ENCODE measurements around the gene ANKRD13C. TPM values are rescaled to one million over a fixed set of nuclear protein-coding genes. Genes with fewer than 3 reads are reported as not detected.

ANKRD13C gene
- total RNA-seq, 1 donor from 2014 or later: 23.8 TPM

DNA sequence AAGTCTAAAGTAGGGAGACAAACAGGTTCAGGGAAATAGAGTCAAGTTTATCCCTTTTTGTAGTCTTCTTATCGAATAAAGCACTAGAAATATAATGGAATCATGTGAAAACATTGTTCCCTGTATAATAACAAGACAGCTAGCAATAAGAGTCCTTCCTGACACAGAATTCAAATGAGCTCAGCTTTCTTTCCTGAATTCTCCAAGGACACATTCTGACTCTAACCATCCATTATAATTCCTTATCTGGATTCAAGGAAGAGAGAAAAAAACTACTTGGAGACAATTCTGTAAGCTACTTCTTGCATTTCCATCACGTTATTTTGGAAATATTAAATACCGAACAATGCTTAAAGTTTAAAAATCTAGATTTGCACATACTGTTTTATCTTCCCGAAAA is 58.8 kb downstream of the ANKRD13C start:
- no peak for DNase-seq (ENCODE audit: low spot score)

DNA sequence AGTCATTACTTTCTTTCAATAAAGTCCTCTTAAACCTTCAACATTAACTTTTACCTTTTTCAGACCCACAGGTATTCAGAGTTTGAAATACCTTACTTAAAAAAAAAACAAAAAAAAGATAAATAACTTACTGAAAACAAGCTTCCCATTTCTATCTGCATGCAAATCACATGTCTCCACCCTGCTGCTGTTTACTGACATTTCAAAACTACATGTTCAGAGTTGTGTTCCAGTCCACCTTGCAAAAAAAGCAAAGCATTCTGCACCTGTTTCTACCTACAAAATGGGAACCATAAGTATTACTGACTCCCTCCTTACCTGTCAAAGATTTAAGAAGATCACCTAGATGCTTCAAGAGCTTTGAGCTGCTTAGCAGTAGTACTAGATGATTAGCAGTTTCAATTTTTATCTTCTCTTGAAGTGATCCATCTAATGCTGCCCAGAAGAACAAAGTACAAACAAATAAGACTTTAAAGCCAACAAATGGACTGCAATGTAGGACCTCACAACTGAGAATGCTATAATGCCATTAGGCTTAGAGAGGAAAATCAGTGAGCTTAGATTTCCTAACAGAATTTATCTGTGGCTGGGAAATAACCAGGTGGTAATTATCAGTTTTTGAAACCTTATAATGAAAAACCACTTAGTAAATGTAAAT is 61.2 kb downstream of the ANKRD13C start:
- no peak for DNase-seq (ENCODE audit: low spot score)

DNA sequence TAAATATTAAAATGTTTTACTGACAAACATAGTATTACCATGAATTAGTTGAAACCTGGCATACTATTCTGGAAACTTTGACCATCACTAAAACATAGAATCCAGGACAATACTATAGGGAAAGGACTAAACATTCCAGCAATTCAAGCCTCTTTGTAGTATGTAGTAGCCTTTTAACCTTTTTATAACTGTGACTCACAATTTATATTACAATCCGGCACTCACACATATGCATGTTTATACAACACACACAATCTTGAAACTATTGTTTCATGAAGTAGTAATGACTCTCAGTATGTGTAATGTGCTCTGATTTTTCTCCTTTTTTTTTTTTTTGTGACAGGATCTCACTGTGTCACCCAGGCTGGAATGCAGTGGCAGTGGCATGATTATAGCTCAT is 64.3 kb downstream of the ANKRD13C start:
- no peak for DNase-seq (ENCODE audit: low spot score)

DNA sequence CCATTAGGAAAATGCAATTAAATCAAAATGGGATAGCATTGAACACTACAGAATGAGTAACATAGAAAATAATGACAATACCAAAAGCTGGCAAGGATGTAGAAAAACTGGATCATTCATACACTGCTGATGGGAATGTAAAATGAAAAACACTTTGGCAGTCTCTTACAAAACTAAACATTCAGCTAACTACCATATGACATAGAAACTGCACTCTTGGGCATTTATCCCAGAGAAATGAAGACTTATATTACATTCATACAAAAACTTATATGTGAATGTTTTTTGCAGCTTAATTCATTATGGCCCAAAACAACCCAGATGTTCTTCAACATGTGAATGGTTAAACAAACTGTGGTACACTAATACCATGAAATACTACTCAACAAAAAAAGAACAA is 66.4 kb downstream of the ANKRD13C start:
- DNase-seq (ENCODE audit: low spot score): no peak

DNA sequence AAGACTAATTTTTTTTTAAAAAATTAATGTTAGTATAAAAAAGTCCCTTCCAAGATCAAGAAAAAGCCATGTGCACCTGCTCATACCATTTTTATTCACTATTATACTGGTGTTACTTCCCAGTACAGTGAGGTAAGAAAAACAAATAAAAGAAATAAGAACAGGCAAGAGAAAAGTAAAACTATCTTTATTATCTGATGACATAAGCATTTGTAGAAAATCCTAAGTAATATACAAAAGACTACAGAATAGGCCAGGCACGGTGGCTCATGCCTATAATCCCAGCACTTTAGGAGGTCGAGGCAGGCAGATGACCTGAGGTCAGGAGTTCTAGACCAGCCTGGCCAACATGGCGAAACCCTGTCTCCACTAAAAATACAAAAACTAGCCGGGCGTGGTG is 68.1 kb downstream of the ANKRD13C start:
- DNase-seq (ENCODE audit: low spot score): no peak

DNA sequence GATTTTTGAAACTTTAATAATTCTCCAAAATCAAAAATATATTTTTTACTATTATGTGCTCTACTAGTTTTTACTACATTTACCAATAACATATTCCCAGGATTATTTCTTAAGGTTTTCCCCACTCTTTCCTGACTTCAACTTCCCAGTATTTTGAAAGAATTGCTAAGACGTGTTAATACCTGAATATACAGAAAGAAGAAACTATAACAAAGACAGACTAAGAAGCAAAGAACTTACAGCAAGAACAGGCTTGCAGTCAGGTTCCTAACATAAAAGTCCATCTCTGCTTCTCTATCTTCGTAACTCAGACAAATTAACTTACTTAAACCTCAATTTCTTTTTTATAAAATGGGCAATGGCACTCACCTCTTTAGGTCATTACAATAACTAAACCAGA is 70.2 kb downstream of the ANKRD13C start:
- DNase-seq (ENCODE audit: low spot score): no peak

DNA sequence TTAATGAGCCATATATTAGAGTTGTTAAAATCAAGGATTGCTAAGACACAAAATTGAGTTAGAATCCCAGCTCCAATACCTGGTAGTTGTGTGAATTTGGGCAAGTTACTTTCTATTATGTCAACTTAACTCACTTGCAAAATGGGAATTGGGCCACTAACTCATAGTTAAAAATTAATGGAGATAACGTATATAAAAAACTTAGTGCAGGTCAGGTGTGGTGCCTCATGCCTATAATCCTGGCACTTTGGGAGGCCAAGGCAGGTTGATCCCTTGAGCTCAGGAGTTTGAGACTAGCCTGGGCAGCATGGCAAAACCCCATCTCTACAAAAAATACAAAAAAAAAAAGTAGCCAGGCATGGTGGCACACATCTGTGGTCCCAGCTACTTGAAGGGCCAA is 75.8 kb downstream of the ANKRD13C start:
- no peak for DNase-seq (ENCODE audit: low spot score)

DNA sequence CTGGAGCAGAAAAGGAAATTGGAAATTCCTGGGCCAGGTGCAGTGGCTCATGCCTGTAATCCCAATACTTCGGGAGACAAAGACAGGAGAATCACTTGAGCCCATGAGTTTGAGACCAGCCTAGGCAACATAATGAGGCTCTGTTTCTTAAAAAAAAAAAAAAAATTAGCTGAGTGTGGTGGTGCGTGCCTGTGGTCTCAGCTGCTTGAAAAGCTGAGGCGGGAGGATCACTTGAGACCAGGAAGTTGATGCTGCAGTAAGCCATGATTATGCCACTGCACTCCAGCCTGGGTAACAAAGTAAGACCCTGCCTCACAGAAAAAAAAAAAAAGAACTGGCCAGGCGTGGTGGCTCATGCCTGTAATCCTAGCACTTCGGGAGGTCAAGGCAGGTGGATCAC is 76.6 kb downstream of the ANKRD13C start:
- DNase-seq (ENCODE audit: low spot score): no peak

DNA sequence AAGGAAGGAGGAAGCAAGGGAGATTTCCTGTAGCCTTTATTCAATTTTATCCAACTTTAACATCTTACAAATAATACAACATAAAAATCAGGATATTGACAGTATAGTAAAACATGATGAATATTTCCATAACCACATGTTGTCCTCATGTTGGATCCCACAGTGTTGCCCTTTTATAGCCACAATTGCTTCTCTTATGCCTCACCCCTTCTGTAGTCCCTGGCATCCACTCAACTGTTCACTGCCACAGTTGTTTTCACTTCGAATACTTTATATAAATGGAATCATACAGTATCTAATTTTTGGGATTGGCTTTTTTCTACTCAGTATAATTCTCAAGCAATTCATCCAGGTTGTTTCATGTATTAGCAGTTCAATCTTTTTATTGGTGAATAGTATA is 88.6 kb downstream of the ANKRD13C start:
- DNase-seq (ENCODE audit: low spot score): no peak

DNA sequence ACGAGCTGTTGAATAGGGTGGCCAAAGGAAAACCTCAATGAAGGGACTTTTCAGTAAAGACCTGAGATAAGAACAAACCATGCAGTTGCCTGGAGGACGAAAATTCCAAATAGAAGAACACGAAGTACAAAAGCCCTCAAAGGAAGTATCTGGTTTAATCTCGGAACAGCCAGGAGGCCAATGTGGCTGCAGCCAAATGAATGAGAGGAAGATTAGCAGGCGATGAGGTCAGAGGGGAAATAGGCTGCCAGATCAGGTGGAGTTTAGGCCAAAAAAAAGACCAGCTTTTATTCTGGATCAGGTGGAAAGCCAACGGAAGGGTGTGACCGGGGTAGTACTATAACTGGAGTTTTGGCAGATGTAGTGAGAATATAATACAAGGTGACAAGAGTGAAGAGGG is 89.7 kb downstream of the ANKRD13C start:
- DNase-seq (ENCODE audit: low spot score): no peak

DNA sequence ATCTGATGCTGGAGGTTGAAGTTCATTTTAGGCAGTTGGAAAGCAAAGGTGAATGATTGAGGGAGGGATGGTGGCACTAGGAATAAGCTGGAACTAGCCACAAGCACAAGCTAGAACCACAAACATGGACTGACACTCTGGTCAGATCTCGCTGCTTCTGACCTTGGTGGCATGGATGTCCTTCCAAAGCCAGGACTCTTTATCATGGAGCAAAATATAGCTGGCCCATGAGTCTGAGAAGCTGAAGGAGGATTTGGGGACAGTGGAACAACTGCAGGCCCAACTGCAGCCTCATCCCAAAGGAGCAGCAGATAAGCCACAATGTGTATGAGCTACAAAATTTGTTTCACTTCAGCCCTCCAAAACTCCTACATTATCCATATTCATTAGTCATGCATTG is 97.9 kb downstream of the ANKRD13C start:
- no peak for DNase-seq (ENCODE audit: low spot score)

DNA sequence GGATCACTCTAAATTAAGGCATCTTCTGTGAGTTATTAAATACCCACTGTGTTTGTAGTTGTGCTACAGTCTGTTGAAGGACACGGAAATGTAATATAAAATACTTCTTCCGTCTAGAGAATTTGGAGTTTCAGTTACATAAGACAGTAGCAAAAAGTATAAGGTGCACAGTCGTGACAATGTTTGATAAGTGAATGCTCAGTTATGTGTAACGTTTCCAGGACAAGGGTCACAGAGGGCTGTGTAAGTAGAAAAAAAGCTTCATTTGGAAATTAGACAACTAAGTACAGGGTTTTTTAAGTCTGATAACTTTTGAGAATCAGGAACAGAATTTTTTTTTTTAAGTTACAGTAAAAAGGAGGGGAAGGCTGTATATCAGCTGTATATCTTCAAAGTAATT is 105.8 kb downstream of the ANKRD13C start:
- DNase-seq (ENCODE audit: low spot score): no peak

DNA sequence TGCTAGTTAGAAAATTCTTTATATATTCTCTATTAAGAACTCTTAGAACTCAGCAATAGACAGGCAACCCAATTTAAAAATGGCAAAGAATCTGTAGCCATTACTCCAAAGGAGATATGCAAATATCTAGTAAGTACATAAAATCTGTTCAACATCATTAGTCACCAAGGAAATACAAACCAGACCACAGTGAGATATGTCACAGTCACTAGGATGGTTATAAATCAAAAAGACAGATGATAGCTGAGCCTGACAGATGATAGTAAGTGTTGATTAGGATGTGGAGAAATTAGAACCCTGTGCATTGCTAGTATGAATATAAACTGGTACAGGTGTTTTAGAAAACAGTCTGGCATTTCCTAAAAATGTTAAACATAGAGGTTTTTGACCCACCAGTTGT is 106.8 kb downstream of the ANKRD13C start:
- DNase-seq (ENCODE audit: low spot score): no peak

DNA sequence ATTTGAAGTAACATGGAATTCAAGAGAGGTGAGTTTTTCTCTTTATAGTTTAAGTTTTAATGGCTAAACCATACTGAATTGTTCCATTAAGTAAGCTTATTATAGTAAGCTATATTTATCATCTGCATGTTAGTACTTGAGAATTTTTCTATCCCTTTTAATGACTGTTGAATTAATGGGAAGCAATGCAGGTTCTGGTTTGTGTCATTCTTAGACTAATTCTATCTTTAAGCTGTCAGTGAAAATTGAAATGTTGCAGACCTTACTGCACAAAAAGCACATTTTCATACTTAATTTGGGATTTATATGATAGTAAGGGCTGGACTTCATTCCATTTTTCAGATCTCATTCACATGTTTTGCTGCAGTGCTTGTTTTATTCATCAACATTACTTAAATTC is 107.4 kb downstream of the ANKRD13C start:
- no peak for DNase-seq (ENCODE audit: low spot score)

DNA sequence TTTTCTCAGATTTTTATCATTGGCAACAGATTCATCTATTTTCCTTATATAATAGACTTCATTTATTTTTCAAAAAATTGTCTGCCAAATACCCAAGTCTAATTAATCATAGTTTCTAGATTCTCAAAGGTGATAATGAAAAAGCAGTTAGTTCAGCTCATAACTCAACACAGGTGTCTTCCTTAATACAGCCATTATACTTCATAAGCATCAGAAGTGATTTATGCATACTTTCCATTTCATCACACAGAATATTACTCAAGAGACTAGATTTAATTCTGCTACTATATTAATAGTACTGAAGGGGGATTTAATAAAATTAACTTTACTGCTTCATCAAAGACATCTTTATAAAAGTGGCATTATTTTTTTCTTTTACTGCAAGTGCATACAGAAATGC is 114.6 kb downstream of the ANKRD13C start:
- no peak for DNase-seq (ENCODE audit: low spot score)

DNA sequence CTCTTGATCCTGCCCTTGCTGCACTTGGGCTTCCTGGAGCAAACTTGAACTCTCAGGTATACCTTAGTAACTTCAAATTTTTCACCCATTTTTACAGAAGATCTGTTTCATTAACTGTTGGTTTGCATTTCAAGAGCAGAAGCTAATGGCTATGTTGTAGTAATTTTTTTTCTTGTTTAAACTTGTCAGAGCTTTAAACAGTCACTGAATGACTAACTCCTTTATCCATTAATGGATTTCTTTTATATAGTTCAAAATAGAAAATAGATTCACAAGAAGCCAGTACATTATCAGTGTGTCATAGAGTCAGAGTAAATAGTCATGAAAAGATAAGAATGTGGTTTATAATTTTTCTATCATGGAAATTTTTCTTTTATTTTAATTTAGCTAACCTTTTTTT is 119.8 kb downstream of the ANKRD13C start:
- DNase-seq (ENCODE audit: low spot score): no peak

DNA sequence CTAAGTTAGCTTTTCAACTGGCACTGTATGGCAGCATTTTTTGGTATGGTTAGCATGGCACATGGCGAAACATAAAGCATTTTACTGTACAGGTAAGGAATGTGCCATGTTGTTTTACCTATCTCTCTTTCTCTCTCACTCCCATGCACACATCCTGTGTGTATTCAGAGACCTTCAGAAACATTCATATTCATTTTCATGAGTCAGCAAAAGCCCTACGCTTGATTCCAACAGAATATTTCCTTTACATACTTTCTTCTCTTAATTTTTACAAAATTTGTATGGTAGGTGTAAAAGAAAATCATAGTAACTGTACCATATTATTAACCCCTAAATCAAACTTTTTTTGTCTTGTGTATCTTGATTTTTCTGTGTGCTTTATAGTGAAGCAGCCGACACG is 123.0 kb downstream of the ANKRD13C start:
- no peak for DNase-seq (ENCODE audit: low spot score)

DNA sequence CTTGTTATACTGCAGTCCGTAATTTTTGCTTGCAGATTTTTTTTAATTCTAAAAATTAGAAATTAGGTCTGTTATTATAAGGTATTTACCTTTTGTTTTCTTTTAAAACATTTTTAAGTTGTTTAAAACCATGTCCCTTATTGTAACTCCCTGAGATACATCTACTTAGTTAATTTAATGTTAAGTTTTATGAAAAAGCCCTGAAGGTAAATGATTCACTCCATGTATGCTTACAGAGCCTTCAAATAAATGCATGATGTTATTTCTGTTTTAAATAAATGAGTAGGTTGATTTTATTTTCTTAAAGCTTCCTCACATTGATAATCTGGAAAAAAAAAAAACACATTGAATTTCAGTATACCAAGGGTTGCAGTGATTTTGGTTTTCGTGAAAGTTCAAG is 125.9 kb downstream of the ANKRD13C start:
- no peak for DNase-seq (ENCODE audit: low spot score)

DNA sequence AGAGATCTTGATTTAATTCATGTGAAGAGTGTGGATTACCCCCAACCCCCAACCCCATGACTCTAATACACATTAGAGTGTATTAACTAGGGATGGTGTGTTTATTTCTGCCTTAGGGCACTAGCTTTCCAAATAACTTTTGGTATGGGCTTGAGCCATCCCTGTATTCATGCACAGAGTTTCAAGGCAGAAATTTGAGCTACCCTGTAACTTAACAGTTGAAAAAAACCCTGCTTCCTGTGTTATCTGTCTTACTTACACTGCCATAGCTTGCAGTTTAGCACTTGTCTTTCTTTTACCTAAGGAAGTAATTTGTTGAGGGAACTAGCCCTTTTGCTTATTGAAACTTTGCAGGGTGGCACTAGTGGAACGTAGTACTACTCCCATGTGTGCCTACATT is 127.1 kb downstream of the ANKRD13C start:
- DNase-seq (ENCODE audit: low spot score): no peak

DNA sequence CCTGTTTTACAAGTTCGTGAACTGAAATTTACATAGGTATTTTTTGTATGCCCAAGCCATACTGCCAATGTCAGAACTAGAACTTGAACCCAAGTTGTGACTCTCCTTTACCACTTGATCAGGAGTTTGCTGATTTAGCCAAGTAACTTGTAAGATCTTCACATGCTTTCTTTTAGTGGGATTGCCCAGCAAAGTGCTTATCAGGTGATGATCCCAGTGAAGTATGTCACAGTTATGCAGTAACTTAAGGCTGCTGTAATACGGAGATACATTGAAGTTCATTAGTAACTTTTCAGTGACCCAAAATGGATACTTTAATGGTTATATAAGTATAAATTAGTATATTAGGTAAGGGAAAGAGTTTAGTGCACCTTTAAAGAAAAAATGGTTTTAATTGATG is 129.6 kb downstream of the ANKRD13C start:
- DNase-seq (ENCODE audit: low spot score): no peak

DNA sequence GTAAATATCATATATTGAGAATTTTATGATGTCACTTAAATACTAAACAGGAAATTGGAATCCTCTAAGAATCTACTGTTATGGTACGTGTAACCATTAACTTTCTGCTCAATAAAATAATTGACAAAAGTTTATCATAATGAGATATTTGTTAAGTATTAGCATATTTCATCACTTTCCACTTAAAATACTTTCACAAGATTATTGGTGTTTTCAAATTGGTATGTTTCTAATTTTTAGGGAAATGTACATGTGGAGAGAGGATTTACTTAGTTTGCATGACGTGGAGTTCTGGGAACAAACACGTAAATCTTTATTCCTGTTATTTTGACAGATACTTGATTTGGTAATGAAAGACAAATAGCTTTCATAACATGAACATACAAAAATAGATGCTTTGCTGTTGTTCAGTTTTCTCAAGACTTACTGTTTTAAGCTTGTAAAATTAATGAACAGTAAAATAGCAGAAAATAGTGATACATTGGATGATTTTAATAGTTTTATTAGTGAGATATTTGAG is 131.7 kb downstream of the ANKRD13C start:
- DNase-seq (ENCODE audit: low spot score): no peak

DNA sequence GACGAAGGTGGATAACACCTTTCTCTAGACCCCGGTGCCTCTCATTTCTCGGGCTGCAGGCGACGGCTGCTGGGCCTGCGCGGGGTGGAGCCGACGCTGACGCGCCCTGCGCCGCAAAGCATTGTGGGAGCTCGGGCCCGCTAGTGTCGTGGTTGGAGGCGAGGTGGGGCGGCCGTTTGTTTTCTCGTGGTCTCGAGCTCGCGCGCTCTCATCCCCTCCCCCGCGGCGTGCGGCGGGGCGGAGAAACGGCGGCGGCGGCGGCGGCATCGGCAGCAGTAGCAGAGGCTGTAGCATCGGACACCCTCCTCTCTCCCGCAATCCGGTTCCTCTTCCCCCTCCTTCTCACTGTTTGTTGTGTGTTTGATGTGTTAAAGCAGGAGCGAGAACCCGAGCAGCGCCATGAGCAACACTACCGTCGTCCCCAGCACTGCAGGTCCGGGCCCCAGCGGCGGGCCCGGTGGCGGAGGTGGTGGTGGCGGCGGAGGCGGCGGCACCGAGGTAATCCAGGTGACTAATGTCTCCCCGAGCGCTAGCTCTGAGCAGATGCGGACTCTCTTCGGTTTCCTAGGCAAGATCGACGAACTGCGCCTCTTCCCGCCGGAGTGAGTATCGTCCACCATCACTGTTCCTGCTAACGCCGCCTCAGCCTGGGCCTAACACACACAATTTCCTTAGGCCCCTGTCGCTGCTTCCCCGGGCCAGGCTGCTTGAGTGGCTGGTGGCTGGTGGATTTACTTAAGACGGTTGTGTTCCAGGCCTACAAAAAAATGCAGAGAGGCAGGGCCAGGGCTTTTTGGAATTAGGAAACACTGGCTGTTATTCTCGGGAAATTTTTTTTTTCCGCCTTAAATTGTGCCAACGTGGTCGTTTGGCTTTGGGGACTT is 133.0 kb downstream of the ANKRD13C start, which contains the start of gene SRSF11:
TSS of gene SRSF11 (plus strand) at position 143 of the 884 bp plus-strand sequence. CDS start at position 400, 257 bp downstream.
- peak; percentile 98 for DNase-seq (ENCODE audit: low spot score)

All from ureter (tissue), 1 donor.